Left lung (tissue), 10 donors: ENCODE data around the gene ZBTB22. TPM values are rescaled to one million over a fixed set of nuclear protein-coding genes. Genes with fewer than 3 reads are reported as not detected.

Experiments used
- ATAC-seq: fragments of 200-7000 bp; cut with Tn5 transposase; one replicate; pipeline ENCODE4 v1.9.1; 2020; ENCODE audit warnings: moderate library complexity
- DNase-seq, 4 donors: peaks; one replicate each; pipeline ENCODE4 v3.0.0-alpha.2; 2013 to 2020
- H3K27ac ChIP-seq, 2 donors: fragments of 200-600 bp; sonication (generic) in 1 of 2; one replicate each; pipeline versions ENCODE4 v1.5.0 to v1.8.0; 2020 to 2021
- H3K27me3 ChIP-seq, 2 donors: fragments of 200-600 bp; sonication (generic) in 1 of 2; one replicate each; pipeline versions ENCODE4 v1.5.0 to v1.8.0; 2020 to 2021
- H3K36me3 ChIP-seq, 2 donors: fragments of 200-600 bp; sonication (generic) in 1 of 2; one replicate each; pipeline versions ENCODE4 v1.5.0 to v1.8.0; 2020 to 2021
- H3K4me1 ChIP-seq, 2 donors: fragments of 200-600 bp; one replicate each; pipeline ENCODE4 v1.8.0; 2021
- H3K4me3 ChIP-seq, 2 donors: fragments of 200-600 bp; sonication (generic) in 1 of 2; one replicate each; pipeline versions ENCODE4 v1.5.0 to v1.8.0; 2020 to 2021; ENCODE audit warnings: mild to moderate bottlenecking in 1 of 2
- H3K9me3 ChIP-seq, 2 donors: fragments of 200-600 bp; sonication (generic) in 1 of 2; one replicate each; pipeline versions ENCODE4 v1.5.0 to v1.8.0; 2020 to 2021
- CTCF ChIP-seq, 2 donors: fragments of 200-600 bp; sonication (generic) in 1 of 2; IDR thresholded peaks; one replicate each; pipeline versions ENCODE4 v1.5.0 to v1.8.0; 2021; ENCODE audit warnings: antibody characterized with exemption in 2 of 2
- intact Hi-C, 2 donors: fragments of 100-400 bp; cut with DNase I; formaldehyde crosslinking; loops; one replicate each; pipeline versions ENCODE4 v1.11.2 to v1.14.2; 2022
- polyA plus RNA-seq, 6 donors: library from polyadenylated mRNA; unstranded; fragments of 120-200 nt; gene quantifications; one replicate each; pipeline ENCODE4 v1.2.1, GENCODE V29; 2013; ENCODE audit not compliant: insufficient read length in 6 of 6
- total RNA-seq, 2 donors: library from RNA; stranded (reverse); fragmentation: NEBNext Ultra II Directional; extraction: Animal tissue kit (Norgen Biotek cat#: 25700); gene quantifications; one replicate each; pipeline ENCODE4 v1.2.1, GENCODE V29; 2021
- donor health status: DM: no; HTN: yes; CAD: no.
- donor health status: DM: no; HTN: no; CAD: no.

ZBTB22 gene
- total and polyA plus RNA-seq, 8 donors = 17.3 to 29.3 (median 25.3) TPM

GRCh38 chr6:33317419-33317668, 200 bp downstream of the ZBTB22 start:
- intact Hi-C loops = loop anchor here in 1 of 2 donors (10.0 kb wide), 1 partner anchor 97 kb away; the partner anchor contains the start of genes CUTA and PHF1
- H3K9me3 ChIP-seq = no peaks in the 10 kb centered on the region
- peak overlapping the region; percentile 85 to 86 for H3K27ac ChIP-seq
- no peak for TF ChIP-seq CTCF (IDR thresholded peaks at IDR 0.05)
- H3K4me1 ChIP-seq = peaks cover 32 to 73% of the 10 kb centered on the region in 2 donors
- peak in 2 of 4 donors; percentile 20 to 66 for DNase-seq
- ATAC-seq = peak; percentile 0
- H3K27me3 ChIP-seq = no peaks in the 10 kb centered on the region
- H3K36me3 ChIP-seq = peaks cover 0 to 39% of the 10 kb centered on the region in 2 donors
- peak overlapping the region; percentile 53 to 68 for H3K4me3 ChIP-seq

GRCh38 chr6:33316603-33317418, 733 bp downstream of the ZBTB22 start:
- DNase-seq (peak in 1 of 4 donors; percentile 81), ATAC-seq (no peak)
- H3K36me3 ChIP-seq = peaks cover 0 to 39% of the 10 kb centered on the region in 2 donors
- intact Hi-C loops = loop anchor here in 1 of 2 donors (10.0 kb wide), 1 partner anchor 98 kb away; the partner anchor contains the start of genes CUTA and PHF1
- H3K27ac ChIP-seq = peak overlapping the region; percentile 85 to 86
- no peak for TF ChIP-seq CTCF (IDR thresholded peaks at IDR 0.05)
- peak overlapping the region; percentile 53 to 68 for H3K4me3 ChIP-seq
- no peaks in the 10 kb centered on the region for H3K27me3 ChIP-seq
- H3K4me1 ChIP-seq = peaks cover 31 to 73% of the 10 kb centered on the region in 2 donors
- H3K9me3 ChIP-seq = no peaks in the 10 kb centered on the region

GRCh38 chr6:33315793-33316602, 1.5 kb downstream of the ZBTB22 start:
- Histone ChIP-seq H3K27me3 (no peaks in the 10 kb centered on the region), H3K4me1 (peaks cover 25 to 73% of the 10 kb centered on the region in 2 donors), H3K4me3 (no peak overlapping the region), H3K27ac (peak overlapping the region in 1 of 2 donors; percentile 100), H3K36me3 (peaks cover 0 to 41% of the 10 kb centered on the region in 2 donors), H3K9me3 (no peaks in the 10 kb centered on the region)
- no peak for DNase-seq
- TF ChIP-seq CTCF (IDR thresholded peaks at IDR 0.05) = no peak
- intact Hi-C loops = loop anchor here in 1 of 2 donors (10.0 kb wide), 1 partner anchor 99 kb away; the partner anchor contains the start of genes CUTA and PHF1
- ATAC-seq = no peak

GRCh38 chr6:33314943-33315792, 2.4 kb downstream of the ZBTB22 start:
- Histone ChIP-seq H3K36me3 (peaks cover 0 to 41% of the 10 kb centered on the region in 2 donors), H3K27me3 (no peaks in the 10 kb centered on the region), H3K4me1 (peaks cover 20 to 73% of the 10 kb centered on the region in 2 donors), H3K4me3 (peak overlapping the region; percentile 81 to 97), H3K9me3 (no peaks in the 10 kb centered on the region), H3K27ac (peak overlapping the region; percentile 97 to 100)
- ATAC-seq = peak; percentile 10
- intact Hi-C loops = loop anchor here in 1 of 2 donors (10.0 kb wide), 1 partner anchor 100 kb away; the partner anchor contains the start of genes CUTA and PHF1
- no peak for TF ChIP-seq CTCF (IDR thresholded peaks at IDR 0.05)
- DNase-seq = peak in 3 of 4 donors; percentile 32 to 91 (median 72)
